IPS-15b (cell line): Measurements from ENCODE around the gene TRRAP.

Experiments used
- H3K27me3 ChIP-seq: one replicate; pipeline ENCODE4 v1.6.1; 2013; ENCODE audit warnings: low read length; ENCODE audit not compliant: control insufficient read depth, insufficient read depth
- H3K36me3 ChIP-seq: one replicate; pipeline ENCODE4 v1.6.1; 2013; ENCODE audit warnings: low read length; ENCODE audit not compliant: control insufficient read depth, insufficient read depth
- H3K4me1 ChIP-seq: one replicate; pipeline ENCODE4 v1.6.1; 2013; ENCODE audit warnings: mild to moderate bottlenecking, low read length; ENCODE audit not compliant: control insufficient read depth, insufficient read depth
- H3K4me3 ChIP-seq: one replicate; pipeline ENCODE4 v1.5.1; 2013; ENCODE audit warnings: low read depth, low read length
- H3K9ac ChIP-seq: one replicate; pipeline ENCODE4 v1.6.1; 2013; ENCODE audit warnings: low read depth, mild to moderate bottlenecking, low read length
- H3K9me3 ChIP-seq: one replicate; pipeline ENCODE4 v1.6.1; 2013; ENCODE audit warnings: mild to moderate bottlenecking, low read length; ENCODE audit not compliant: control insufficient read depth, insufficient read depth

Gene TRRAP

DNA sequence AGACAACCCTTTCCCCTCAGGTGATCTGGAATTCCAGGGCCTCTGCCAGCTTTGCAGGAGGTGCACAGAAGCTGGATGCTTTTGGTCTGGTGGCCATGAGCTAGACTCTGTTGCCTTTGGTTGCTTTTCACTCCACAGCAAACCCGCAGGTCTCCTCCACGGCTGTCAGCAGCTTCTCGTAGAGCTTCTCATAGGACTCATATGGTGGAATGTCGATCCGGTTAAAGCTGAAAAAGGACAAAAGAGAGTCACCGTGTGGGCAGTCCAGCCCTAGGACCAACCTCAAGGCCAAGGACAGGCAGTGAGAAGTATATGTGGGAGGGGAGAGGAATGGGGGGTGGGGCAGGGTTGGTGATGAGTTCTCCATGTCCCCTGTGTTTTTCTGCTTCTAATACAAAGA, 152.1 kb downstream of the TRRAP start:
- Histone ChIP-seq H3K36me3 (peaks cover 40% of the 10 kb centered on the region), H3K4me1 (no peaks in the 10 kb centered on the region), H3K4me3 (no peak overlapping the region)

DNA sequence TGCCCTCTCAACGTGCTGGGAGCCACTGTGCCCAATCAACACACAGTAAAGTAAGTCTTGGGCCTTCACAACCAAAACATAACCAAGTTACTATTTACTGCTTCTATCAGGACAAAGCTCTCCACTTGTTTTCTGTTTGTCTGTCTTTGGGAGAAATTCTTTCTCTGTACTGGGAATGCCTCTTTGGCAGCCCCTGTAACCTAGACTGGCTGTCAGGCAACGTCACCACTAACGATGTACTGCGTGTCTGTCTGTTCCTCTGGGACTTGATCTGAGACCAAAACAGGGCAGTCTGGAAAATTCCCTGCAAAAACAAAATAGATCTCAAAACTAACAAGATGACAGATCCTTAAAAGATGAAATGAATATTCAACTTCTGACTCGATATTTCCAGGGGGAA, 152.6 kb downstream of the TRRAP start:
- Histone ChIP-seq H3K9me3 (no peaks in the 10 kb centered on the region), H3K4me1 (no peaks in the 10 kb centered on the region), H3K27me3 (no peaks in the 10 kb centered on the region), H3K36me3 (peaks cover 43% of the 10 kb centered on the region), H3K4me3 (no peak overlapping the region), H3K9ac (no peak overlapping the region)

More for the DNA sequence above, 152.1 kb downstream of the TRRAP start:
- H3K9ac ChIP-seq: no peak overlapping the region
- no peaks in the 10 kb centered on the region for H3K9me3 ChIP-seq
- H3K27me3 ChIP-seq: no peaks in the 10 kb centered on the region

DNA sequence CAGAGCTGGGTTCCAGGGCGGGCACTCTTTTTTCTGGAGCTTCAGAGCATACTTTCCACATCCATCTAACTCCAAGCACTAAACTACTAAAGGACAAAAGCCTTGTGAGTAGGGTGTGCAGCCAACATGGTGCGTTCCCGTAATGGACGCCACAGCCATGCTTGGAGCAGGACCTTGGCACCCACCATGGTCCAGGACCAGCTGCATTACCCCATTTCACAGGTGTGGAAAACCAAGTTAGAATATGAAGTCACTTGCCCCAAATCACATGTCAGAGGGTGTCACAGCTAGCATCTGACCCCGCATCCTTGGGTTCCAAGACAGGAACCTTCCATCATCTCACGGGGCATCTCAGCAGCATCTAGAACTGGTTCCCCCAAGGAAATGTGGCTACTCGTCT, 153.2 kb downstream of the TRRAP start:
- Histone ChIP-seq H3K4me1 (no peaks in the 10 kb centered on the region), H3K36me3 (peaks cover 43% of the 10 kb centered on the region), H3K9me3 (no peaks in the 10 kb centered on the region), H3K27me3 (no peaks in the 10 kb centered on the region), H3K9ac (no peak overlapping the region), H3K4me3 (no peak overlapping the region)

DNA sequence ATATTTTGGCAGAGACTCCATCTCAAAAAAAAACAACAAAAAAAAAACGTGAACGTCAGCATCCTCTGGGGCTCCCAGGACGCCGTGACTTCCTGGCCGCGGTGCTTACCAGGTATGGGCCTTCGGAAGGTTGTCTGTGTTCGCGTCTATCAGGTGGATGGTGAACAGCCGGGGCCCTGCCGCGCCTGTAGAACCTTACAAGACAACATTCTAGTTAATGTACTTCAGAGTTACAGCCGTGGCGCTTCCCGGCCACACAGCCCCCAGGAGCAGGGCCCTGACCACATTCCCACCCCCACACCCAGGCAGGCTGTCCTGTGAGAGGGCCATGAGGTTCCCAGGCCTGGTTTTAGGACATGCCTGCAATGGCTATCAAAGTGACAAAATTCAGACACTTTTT, 154.6 kb downstream of the TRRAP start:
- H3K4me1 ChIP-seq: no peaks in the 10 kb centered on the region
- peaks cover 46% of the 10 kb centered on the region for H3K36me3 ChIP-seq
- no peak overlapping the region for H3K9ac ChIP-seq

DNA sequence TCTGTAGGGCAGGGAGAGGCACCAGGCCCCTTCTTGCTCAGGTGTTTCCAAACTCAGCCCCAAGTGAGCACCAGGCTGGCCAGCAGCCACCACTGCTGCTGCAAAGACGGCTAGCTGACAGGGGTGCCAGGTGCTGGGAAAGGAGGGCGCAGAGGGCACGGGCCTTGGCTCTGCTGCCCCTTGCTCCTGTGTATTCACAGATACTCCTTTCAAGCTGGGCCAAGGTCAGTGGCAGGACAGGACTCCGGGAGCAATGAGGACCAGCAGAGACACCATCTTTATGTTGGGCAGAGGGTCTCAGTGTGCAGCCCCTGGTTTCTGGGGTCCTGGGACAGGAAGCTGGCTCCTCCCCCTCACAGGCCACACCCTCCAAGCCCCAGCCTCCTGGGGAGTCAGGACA, 155.4 kb downstream of the TRRAP start:
- H3K27me3 ChIP-seq: no peaks in the 10 kb centered on the region
- H3K9me3 ChIP-seq: no peaks in the 10 kb centered on the region
- H3K9ac ChIP-seq: no peak overlapping the region
- H3K4me1 ChIP-seq: no peaks in the 10 kb centered on the region
- H3K36me3 ChIP-seq: peaks cover 47% of the 10 kb centered on the region
- H3K4me3 ChIP-seq: no peak overlapping the region

More for the DNA sequence above, 154.6 kb downstream of the TRRAP start:
- Histone ChIP-seq H3K9me3 (no peaks in the 10 kb centered on the region), H3K27me3 (no peaks in the 10 kb centered on the region), H3K4me3 (no peak overlapping the region)

DNA sequence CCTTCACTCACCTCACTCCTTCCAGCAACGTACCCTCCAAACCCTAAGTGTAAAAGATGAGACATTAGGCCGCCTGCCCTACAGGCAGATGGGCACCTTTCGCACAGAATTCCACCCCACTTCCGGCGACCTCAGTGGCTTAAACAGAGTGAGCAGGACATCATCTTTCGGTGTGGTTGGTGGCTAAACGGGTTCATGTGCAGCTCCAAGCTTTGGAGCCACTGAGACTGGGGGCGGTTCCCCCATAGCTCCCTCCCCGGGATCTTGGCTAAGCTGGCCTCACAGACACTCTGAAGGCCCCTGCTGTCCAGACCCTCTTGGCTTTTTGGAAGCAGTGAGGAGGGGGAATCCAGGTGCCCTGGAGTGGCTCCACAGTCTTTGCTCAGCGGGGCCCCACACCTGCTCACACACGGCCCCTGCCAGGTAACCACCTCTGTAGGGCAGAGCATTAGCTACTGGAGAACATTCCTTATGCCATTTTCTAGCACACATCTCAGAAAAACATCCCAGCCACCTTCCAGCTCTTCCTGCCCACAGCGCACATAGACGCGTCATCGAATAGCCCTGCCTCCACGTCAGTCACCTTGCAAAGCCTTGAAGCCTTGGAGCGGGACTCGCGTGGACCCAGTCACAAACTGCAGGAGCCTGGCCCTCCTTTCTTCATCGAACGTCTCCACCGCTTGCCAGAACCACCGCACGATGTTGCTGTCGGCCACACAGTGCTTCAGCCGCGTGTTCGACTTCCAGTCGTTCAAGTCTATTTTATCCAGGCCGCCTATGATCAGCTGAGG, 156.8 kb downstream of the TRRAP start:
- peaks cover 51% of the 10 kb centered on the region for H3K36me3 ChIP-seq
- H3K9ac ChIP-seq: no peak overlapping the region
- H3K27me3 ChIP-seq: no peaks in the 10 kb centered on the region
- no peaks in the 10 kb centered on the region for H3K9me3 ChIP-seq
- H3K4me1 ChIP-seq: no peaks in the 10 kb centered on the region
- H3K4me3 ChIP-seq: no peak overlapping the region

DNA sequence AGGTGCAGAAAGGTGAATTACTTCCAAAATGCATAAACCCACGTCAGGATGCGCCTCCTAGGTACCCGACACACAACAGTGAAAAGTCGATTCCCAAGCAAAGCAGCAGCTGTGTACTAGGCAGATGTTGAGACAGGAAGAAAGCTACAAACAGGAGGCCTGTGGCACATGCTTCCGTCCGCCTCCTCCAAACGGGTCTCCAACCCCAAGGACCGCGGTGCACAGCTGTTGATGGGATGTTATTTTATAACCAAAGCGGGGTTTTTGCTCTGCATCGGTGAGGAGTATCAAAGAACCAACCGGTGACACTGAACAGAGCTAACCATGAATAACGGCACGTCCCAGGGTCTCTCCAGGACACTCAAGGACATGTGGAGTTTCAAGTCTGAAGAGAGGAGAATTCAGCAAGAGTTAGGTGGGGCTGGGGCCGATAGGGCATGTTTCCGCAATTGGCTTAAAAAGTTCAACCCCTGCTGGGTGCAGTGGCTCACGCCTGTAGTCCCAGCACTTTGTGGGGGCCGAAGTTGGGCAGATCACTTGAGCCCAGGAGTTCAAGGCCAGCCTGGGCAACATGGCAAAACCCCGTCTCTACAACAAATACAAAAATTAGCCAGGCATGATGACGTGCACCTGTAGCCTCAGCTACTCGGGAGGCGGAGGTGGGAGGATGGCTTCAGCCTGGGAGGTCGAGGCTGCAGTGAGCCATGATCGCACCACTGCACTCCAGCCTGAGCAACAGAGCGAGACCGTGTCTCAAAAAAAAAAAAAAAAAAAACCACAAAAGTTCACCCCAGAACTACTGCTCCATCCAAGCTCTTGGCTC, 157.6 kb downstream of the TRRAP start:
- no peaks in the 10 kb centered on the region for H3K4me1 ChIP-seq
- H3K4me3 ChIP-seq: no peak overlapping the region
- peaks cover 51% of the 10 kb centered on the region for H3K36me3 ChIP-seq
- H3K9ac ChIP-seq: no peak overlapping the region
- no peaks in the 10 kb centered on the region for H3K9me3 ChIP-seq
- no peaks in the 10 kb centered on the region for H3K27me3 ChIP-seq

DNA sequence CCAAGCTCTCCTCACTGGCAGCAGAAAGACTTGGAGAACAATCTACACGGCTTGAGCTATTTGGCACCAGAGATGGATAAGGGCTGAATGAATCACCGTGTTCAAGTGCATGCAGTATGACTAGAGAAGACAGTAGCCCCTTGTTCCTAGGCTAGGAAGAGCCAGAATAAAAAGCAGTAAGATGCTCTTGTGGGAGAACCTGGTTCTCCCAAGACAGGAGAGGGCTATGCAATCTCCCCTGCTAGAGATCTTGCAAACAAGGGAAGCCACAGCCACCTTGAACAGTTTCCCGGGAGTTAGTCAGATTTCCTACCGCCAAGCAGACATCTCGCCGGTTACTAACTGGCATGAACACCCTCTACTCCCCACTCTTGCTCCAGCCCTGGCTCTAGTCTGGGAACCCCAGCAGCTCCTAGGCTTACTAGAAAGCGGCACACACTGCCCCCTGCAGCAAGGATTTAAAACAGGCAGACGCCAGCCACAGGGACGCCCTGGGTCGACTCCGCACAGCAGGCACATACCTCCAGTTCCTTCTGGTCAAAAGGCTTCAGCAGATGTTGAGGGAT, 158.3 kb downstream of the TRRAP start:
- no peaks in the 10 kb centered on the region for H3K9me3 ChIP-seq
- no peak overlapping the region for H3K4me3 ChIP-seq
- no peaks in the 10 kb centered on the region for H3K27me3 ChIP-seq
- H3K4me1 ChIP-seq: no peaks in the 10 kb centered on the region
- peaks cover 53% of the 10 kb centered on the region for H3K36me3 ChIP-seq
- H3K9ac ChIP-seq: no peak overlapping the region

DNA sequence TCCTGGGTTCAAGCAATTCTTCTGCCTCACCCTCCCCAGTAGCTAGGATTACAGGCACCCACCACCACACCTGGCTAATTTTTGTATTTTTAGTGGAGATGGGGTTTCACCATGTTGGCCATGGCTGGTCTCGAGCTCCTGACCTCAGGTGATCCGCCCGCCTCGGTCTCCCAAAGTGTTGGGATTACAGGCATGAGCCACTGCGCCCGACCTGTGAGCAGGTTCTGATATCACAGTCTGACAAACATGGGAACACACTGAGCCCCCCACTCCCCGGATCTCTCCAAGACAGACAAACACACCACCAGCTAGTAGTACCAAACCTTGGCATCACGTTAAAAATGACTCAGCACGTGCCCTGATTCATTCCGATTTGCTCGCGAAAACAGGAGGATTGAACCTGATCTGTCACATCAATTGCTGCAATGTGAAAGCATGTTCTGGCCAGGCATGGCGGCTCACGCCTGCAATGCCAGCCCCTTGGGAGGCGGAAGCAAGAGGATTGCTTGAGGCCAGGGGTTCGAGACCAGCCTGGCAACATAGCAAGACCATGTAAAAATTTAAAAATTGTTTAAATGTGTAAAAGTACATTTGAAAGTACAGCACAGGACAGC, 159.1 kb downstream of the TRRAP start:
- H3K4me3 ChIP-seq: no peak overlapping the region
- H3K36me3 ChIP-seq: peaks cover 51% of the 10 kb centered on the region
- H3K4me1 ChIP-seq: no peaks in the 10 kb centered on the region
- no peaks in the 10 kb centered on the region for H3K9me3 ChIP-seq
- H3K27me3 ChIP-seq: no peaks in the 10 kb centered on the region
- no peak overlapping the region for H3K9ac ChIP-seq

DNA sequence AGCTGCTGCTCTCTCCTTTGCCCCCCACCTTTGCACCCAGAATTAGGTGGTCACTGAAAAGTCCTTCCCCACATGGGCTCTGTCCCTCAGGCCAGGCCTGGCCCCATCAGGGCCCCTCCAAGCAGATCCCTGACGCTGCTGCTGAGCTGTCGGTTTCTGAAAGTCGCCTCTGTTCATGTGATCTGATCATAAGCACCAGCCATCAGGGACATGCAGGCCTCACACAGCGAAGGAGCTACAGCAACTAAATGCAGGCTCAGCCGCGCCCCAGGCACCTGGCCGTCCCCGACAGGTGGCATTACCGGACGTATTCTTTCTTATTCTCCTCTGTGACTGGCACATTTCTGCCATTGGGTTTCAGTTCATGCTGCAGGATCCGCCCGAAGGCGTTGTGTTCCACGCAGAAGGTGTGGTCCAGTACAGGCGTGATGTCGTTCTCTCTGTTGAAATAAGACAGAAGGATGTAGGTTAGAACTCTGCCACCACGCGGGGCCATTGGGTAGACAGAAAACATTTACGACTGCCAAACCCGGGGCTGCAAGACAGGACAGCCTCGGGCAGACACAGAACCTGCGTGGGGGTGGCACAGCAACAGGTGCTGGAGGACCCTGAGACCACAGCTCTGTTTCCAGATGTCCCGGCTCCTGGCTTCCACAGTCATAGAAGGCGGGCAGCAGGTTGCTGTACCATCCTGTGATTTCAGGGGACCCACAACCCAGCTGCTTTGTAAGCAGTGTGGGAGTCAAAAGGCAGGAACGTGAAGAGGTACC, 159.9 kb downstream of the TRRAP start:
- H3K4me3 ChIP-seq: no peak overlapping the region
- peaks cover 51% of the 10 kb centered on the region for H3K36me3 ChIP-seq
- no peaks in the 10 kb centered on the region for H3K27me3 ChIP-seq
- H3K9me3 ChIP-seq: no peaks in the 10 kb centered on the region
- no peak overlapping the region for H3K9ac ChIP-seq
- H3K4me1 ChIP-seq: no peaks in the 10 kb centered on the region

DNA sequence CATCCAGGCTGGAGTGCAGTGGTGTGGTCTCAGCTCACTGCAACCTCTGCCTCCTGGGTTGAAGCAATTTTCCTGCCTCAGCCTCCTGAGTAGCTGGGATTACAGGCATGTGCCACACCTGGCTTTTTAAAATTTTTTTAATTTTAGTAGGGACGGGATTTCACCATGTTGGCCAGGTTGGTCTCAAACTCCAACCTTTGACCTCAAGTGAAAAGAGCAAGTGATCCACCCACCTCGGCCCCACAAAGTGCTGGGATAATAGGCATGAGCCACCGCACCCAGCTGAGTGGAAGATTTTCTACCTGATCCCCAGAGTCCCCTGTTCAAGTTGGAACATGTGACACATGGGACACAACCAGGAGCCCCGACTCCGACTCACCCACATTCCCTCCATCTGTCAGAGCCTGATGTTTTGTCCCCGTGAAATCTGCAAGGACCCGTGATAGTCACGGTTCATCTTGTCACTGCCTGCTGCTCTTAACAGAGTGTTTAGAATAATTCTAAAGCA, 161.1 kb downstream of the TRRAP start:
- Histone ChIP-seq H3K27me3 (no peaks in the 10 kb centered on the region), H3K4me1 (no peaks in the 10 kb centered on the region), H3K4me3 (no peak overlapping the region), H3K9me3 (no peaks in the 10 kb centered on the region), H3K9ac (no peak overlapping the region), H3K36me3 (peaks cover 40% of the 10 kb centered on the region)
